ENCODE measurements around the gene WDSUB1.

Gene WDSUB1

DNA sequence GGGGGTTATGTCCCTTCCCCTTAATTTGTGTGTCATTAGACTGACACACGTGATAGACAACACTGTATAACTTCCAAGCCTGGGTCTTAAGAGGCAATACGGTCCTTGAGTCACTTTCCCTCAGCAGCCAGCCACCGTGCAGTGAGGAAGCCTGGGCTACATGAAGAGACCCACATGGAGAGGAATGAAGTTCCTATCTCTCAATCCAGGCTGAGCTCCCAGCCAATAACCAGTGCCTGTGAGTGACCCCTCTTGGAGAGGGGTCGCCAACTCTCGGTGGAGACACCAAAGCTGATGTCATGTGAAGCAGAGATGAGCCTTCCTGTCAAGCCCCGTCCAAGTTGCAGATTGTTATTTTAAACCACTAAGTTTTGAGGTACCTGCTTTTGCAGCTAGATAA is 5.7 kb upstream of the WDSUB1 start:
- Histone ChIP-seq H2AFZ (ENCODE audit: low read depth) (no peak overlapping the region), H3K4me2 (no peak overlapping the region), H3K4me3 (IDR thresholded peaks at IDR 0.05; ENCODE audit: insufficient read depth, low read depth, low read length) (no peak overlapping the region), H3K27ac (no peak overlapping the region), H4K20me1 (ENCODE audit: insufficient read depth) (no peaks in the 10 kb centered on the region), H3K36me3 (ENCODE audit: insufficient read depth) (no peaks in the 10 kb centered on the region), H3K9ac (no peak overlapping the region), H3K79me2 (ENCODE audit: insufficient read depth, low read depth) (no peaks in the 10 kb centered on the region), H3K4me1 (ENCODE audit: low read depth, poor library complexity, severe bottlenecking) (peaks cover 32% of the 10 kb centered on the region), H3K27me3 (ENCODE audit: insufficient read depth, low read depth) (no peaks in the 10 kb centered on the region)
- TF ChIP-seq, protein P1, sequence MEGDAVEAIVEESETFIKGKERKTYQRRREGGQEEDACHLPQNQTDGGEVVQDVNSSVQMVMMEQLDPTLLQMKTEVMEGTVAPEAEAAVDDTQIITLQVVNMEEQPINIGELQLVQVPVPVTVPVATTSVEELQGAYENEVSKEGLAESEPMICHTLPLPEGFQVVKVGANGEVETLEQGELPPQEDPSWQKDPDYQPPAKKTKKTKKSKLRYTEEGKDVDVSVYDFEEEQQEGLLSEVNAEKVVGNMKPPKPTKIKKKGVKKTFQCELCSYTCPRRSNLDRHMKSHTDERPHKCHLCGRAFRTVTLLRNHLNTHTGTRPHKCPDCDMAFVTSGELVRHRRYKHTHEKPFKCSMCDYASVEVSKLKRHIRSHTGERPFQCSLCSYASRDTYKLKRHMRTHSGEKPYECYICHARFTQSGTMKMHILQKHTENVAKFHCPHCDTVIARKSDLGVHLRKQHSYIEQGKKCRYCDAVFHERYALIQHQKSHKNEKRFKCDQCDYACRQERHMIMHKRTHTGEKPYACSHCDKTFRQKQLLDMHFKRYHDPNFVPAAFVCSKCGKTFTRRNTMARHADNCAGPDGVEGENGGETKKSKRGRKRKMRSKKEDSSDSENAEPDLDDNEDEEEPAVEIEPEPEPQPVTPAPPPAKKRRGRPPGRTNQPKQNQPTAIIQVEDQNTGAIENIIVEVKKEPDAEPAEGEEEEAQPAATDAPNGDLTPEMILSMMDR (conservative IDR thresholded peaks at IDR 0.05; ENCODE audit: low read depth, low read length): no peak

DNA sequence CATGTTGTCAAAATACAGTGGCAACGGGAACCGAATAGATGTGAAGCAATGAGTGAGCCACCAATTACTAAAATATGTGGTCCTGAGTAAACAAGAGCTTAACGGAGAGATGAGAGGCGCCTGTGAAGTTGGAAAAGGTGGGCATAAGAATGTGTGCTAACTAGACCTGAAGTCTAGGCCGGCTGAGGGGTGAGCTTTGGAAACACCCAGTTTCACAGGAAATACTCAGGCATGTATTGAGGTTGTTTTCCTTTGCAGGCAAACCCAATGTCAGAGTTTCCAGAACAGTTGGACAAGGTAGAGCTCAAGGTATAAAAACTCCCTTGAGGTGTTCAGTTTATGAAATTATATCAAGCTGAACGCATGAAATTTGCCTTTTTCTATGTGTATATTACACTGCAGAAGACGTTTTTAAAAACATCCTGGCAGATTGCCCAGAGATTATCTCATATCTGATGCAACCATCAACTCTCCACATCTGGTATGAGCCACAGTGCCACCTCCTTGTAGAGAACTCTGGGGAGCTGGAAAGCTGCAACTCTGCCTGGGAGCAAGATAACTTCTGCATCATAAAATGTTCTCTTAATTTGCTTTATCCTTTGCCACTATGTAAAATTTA is 3.9 kb upstream of the WDSUB1 start:
- Histone ChIP-seq H3K36me3 (ENCODE audit: insufficient read depth) (no peaks in the 10 kb centered on the region), H4K20me1 (ENCODE audit: insufficient read depth) (no peaks in the 10 kb centered on the region), H3K79me2 (ENCODE audit: insufficient read depth, low read depth) (peaks cover 6% of the 10 kb centered on the region; the same call in 1 of the 2 replicates), H3K4me2 (peak overlapping the region; percentile 70), H3K27me3 (ENCODE audit: insufficient read depth, low read depth) (no peaks in the 10 kb centered on the region), H3K27ac (peak overlapping the region; percentile 39), H3K4me3 (IDR thresholded peaks at IDR 0.05; ENCODE audit: insufficient read depth, low read depth, low read length) (no peak overlapping the region), H3K4me1 (ENCODE audit: low read depth, poor library complexity, severe bottlenecking) (peaks cover 38% of the 10 kb centered on the region), H3K9ac (peak overlapping the region; percentile 19; the same call in 1 of the 2 replicates), H2AFZ (ENCODE audit: low read depth) (peak overlapping the region; percentile 67)
- TF ChIP-seq, protein P1 (conservative IDR thresholded peaks at IDR 0.05; ENCODE audit: low read depth, low read length): no peak

DNA sequence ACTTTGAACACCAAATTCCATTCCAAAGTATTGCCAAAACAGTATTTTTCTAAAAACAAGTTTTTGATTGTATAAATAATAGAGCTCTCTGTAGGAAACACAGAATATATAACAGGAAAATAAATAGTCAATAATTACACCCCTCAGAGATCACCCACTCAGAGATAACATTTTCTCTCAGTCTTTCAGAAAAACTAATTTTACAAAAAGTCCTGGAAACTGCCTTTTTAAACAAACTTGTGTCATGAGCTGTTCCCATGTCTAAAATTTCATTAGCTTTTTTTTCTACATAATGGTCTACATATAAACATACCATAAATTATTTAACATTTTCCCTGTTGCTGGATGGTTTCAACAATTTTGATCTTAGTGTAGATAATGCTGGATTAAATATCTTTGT is 1.2 kb upstream of the WDSUB1 start:
- H3K79me2 ChIP-seq (ENCODE audit: insufficient read depth, low read depth): peaks cover 6% of the 10 kb centered on the region; the same call in 1 of the 2 replicates
- H3K27me3 ChIP-seq (ENCODE audit: insufficient read depth, low read depth): no peaks in the 10 kb centered on the region
- TF ChIP-seq, protein P1 (conservative IDR thresholded peaks at IDR 0.05; ENCODE audit: low read depth, low read length): no peak
- peak overlapping the region; percentile 83 for H2AFZ ChIP-seq (ENCODE audit: low read depth)
- peaks cover 38% of the 10 kb centered on the region for H3K4me1 ChIP-seq (ENCODE audit: low read depth, poor library complexity, severe bottlenecking)
- H3K4me2 ChIP-seq: peak overlapping the region; percentile 50; the same call in 1 of the 2 replicates
- H3K9ac ChIP-seq: no peak overlapping the region
- peak overlapping the region; percentile 66; the same call in 1 of the 2 replicates for H3K27ac ChIP-seq
- no peak overlapping the region for H3K4me3 ChIP-seq (IDR thresholded peaks at IDR 0.05; ENCODE audit: insufficient read depth, low read depth, low read length)
- no peaks in the 10 kb centered on the region for H4K20me1 ChIP-seq (ENCODE audit: insufficient read depth)
- no peaks in the 10 kb centered on the region for H3K36me3 ChIP-seq (ENCODE audit: insufficient read depth)

DNA sequence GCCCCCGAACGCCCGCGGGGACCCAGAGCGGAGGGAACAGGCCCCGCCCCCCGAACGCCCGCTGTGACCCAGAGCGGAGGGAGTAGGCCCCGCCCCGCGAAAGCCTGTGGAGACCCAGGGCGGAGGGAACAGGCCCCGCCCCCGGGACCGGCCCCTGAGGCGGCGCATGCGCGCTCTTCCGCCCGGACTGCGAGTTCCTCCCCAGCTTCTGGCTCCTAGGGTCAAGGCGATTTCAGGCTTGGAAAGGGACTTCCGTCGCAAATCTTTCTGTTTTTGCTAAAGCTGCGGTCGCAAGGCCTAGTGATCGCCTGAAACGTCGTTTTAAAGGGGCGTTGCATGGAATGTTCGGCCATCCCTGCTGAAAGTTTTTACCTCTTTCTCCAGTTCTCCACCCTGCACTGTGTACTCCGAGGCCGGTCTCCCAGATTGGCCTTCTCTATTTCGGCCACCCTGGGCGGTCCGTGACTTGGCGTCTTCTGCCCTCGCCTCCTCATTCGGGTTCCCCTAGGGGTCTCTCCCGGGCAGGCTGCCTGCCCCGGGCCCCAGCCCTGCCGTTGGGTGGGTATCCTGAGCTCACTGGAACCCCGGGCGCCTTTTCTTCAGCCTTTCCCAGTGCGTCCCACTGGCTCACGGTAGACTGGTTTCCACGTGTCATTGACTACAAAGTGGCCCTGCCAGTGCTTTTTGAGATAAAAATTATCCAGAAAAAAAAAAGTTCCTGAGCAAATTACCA is 372 bp upstream of the WDSUB1 start:
- H3K9ac ChIP-seq: peak overlapping the region; percentile 80
- peaks cover 6% of the 10 kb centered on the region; the same call in 1 of the 2 replicates for H3K79me2 ChIP-seq (ENCODE audit: insufficient read depth, low read depth)
- peak overlapping the region; percentile 55 for H3K4me3 ChIP-seq (IDR thresholded peaks at IDR 0.05; ENCODE audit: insufficient read depth, low read depth, low read length)
- no peaks in the 10 kb centered on the region for H3K36me3 ChIP-seq (ENCODE audit: insufficient read depth)
- peaks cover 47% of the 10 kb centered on the region for H3K4me1 ChIP-seq (ENCODE audit: low read depth, poor library complexity, severe bottlenecking)
- peak overlapping the region; percentile 66 for H3K27ac ChIP-seq
- no peaks in the 10 kb centered on the region for H3K27me3 ChIP-seq (ENCODE audit: insufficient read depth, low read depth)
- H4K20me1 ChIP-seq (ENCODE audit: insufficient read depth): no peaks in the 10 kb centered on the region
- peak overlapping the region; percentile 50 for H3K4me2 ChIP-seq
- TF ChIP-seq, protein P1 (conservative IDR thresholded peaks at IDR 0.05; ENCODE audit: low read depth, low read length): no peak
- peak overlapping the region; percentile 83 for H2AFZ ChIP-seq (ENCODE audit: low read depth)
